Astrocyte (in vitro differentiated cells and primary cell): ENCODE results near the gene PDHA1. TPM values are rescaled to one million over a fixed set of nuclear protein-coding genes. Genes with fewer than 3 reads are reported as not detected.

Experiments
- DNase-seq: peaks from one replicate; pipeline ENCODE4 v3.0.0-alpha.2; 2010; ENCODE audit warnings: low read depth
- FAIRE-seq: peaks from 2 replicates; lab custom pipeline; 2011; peaks lifted over from hg19 to GRCh38; lab: Jason Lieb, UNC
- H2AFZ ChIP-seq: 2 replicates; pipeline ENCODE4 v1.6.0; 2012; ENCODE audit warnings: low read depth, low read length, inconsistent platforms
- H3K27ac ChIP-seq: 2 replicates; pipeline ENCODE4 v1.5.1; 2011; ENCODE audit warnings: low read depth, low read length, inconsistent platforms
- H3K27me3 ChIP-seq: 2 replicates; pipeline ENCODE4 v1.6.0; 2011; ENCODE audit warnings: low read length, inconsistent platforms; ENCODE audit not compliant: insufficient read depth
- H3K36me3 ChIP-seq: 2 replicates; pipeline ENCODE4 v1.5.1; 2011; ENCODE audit warnings: low read length, inconsistent platforms; ENCODE audit not compliant: insufficient read depth
- H3K4me1 ChIP-seq: 2 replicates; pipeline ENCODE4 v1.5.1; 2011; ENCODE audit warnings: low read length, inconsistent platforms; ENCODE audit not compliant: insufficient read depth
- H3K4me2 ChIP-seq: 2 replicates; pipeline ENCODE4 v1.6.0; 2012; ENCODE audit warnings: low read length, inconsistent platforms
- H3K4me3 ChIP-seq: 2 replicates; pipeline ENCODE4 v1.5.1; 2011; ENCODE audit warnings: low read depth, mild to moderate bottlenecking, low read length, inconsistent platforms; ENCODE audit not compliant: insufficient read depth
- H3K79me2 ChIP-seq: 2 replicates; pipeline ENCODE4 v1.6.0; 2012; ENCODE audit warnings: mild to moderate bottlenecking, low read length, inconsistent platforms; ENCODE audit not compliant: insufficient read depth
- H3K9ac ChIP-seq: 2 replicates; pipeline ENCODE4 v1.6.0; 2012; ENCODE audit warnings: mild to moderate bottlenecking, low read length, inconsistent platforms
- H3K9me3 ChIP-seq: 2 replicates; pipeline ENCODE4 v1.5.1; 2012; ENCODE audit warnings: low read depth, mild to moderate bottlenecking, low read length, inconsistent platforms; ENCODE audit not compliant: insufficient read depth
- H4K20me1 ChIP-seq: 2 replicates; pipeline ENCODE4 v1.6.0; 2012; ENCODE audit warnings: low read length, inconsistent platforms; ENCODE audit not compliant: insufficient read depth
- H3K27ac Mint-ChIP-seq: one replicate; pipeline ENCODE4 v1.8.0; 2021; ENCODE audit warnings: mild to moderate bottlenecking, mixed read lengths; ENCODE audit not compliant: unreplicated experiment
- H3K27me3 Mint-ChIP-seq: one replicate; pipeline ENCODE4 v1.8.0; 2021; ENCODE audit warnings: low read depth, mixed read lengths; ENCODE audit not compliant: unreplicated experiment
- H3K36me3 Mint-ChIP-seq: one replicate; pipeline ENCODE4 v1.8.0; 2021; ENCODE audit warnings: low read depth, mixed read lengths; ENCODE audit not compliant: unreplicated experiment
- H3K4me1 Mint-ChIP-seq: one replicate; pipeline ENCODE4 v1.8.0; 2021; ENCODE audit warnings: low read depth, mixed read lengths; ENCODE audit not compliant: unreplicated experiment
- H3K4me3 Mint-ChIP-seq: one replicate; pipeline ENCODE4 v1.8.0; 2021; ENCODE audit warnings: mild to moderate bottlenecking, moderate library complexity, mixed read lengths; ENCODE audit not compliant: unreplicated experiment
- H3K9me3 Mint-ChIP-seq: one replicate; pipeline ENCODE4 v1.8.0; 2021; ENCODE audit warnings: mild to moderate bottlenecking, mixed read lengths; ENCODE audit not compliant: unreplicated experiment
- EZH2 ChIP-seq: IDR thresholded peaks from 2 replicates; pipeline ENCODE4 v1.6.1; 2012; ENCODE audit warnings: mild to moderate bottlenecking, low read length, inconsistent platforms; ENCODE audit not compliant: insufficient read depth
- total RNA-seq: library from RNA; stranded (reverse); gene quantifications from 2 replicates; pipeline ENCODE4 v1.2.1, GENCODE V29; 2021
- TF ChIP-seq, protein P1 (sequence below): IDR thresholded peaks from 2 replicates; pipeline ENCODE4 v1.5.1; 2011; ENCODE audit warnings: low read depth, mild to moderate bottlenecking, inconsistent platforms, low read length, moderate library complexity; ENCODE audit not compliant: insufficient read depth

The PDHA1 gene
- total RNA-seq, 1 donor from 2014 or later = 163 TPM

DNA sequence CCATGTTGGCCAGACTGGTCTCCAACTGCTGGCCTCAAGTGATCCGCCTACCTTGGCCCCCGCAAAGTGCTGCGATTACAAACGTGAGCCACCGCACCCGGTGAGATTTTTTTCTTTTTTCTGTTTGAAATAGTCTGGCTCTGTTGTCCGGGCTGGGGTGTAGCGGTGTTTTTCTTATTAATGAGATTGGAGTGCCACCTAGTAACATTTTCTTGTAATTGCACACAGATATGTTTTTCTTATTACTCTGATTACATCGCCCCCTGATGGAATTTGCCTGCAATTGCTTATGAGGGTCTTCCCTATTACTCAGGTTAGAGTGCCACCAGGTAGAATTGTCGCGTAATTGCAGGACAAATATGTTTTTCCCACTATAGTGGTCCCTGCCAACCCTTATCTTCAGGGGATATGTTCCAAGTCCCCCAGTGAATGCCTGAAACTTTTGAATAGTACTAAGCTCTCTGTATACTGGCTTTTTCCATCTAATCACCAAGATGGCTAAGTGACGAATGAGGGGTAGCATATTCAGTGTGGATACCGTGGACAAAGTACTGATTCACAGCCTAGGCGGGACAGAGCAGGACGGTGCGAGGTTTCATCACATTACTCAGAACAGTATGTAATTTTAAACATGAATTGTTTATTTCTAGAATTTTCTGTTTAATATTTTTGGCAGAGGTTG is 8.6 kb upstream of the PDHA1 start:
- DNase-seq = no peak
- H3K36me3 Mint-ChIP-seq = no peaks in the 10 kb centered on the region
- H2AFZ ChIP-seq = no peak overlapping the region

DNA sequence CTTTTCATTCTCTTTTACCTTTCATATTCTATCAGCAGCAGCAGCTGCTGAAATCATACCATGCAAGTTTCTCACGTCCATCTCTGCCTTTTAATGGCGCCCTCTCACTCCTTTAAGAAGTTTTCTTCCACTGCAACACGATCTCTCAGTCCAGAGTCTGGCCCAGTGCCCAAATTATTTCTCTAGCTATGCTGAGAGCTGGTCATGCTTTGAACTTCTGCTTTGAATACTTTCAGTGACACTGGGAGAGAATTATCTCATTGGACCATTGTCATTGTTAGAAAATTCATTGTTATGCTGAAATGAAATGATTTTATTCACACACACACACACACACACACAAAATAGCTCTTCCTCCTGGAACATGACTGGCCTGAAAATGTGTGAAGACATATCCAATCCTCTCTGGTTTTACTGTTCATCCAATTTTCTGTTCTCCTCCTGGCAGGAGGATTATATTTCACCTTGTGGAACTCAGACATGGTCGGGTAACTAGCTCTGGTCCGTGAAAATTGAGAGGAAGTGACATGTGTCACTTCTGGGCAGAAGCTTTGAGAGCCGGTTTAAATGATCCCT is 1.3 kb upstream of the PDHA1 start:
- H3K36me3 Mint-ChIP-seq = no peaks in the 10 kb centered on the region
- H3K4me1 Mint-ChIP-seq = peaks cover 6% of the 10 kb centered on the region
- H3K9me3 ChIP-seq = no peaks in the 10 kb centered on the region
- H3K79me2 ChIP-seq = peaks cover 36% of the 10 kb centered on the region
- H3K4me2 ChIP-seq = peak overlapping the region; percentile 83
- no peaks in the 10 kb centered on the region for H3K9me3 Mint-ChIP-seq
- no peaks in the 10 kb centered on the region for H3K27me3 ChIP-seq
- no peak overlapping the region for H3K27ac ChIP-seq
- DNase-seq (no peak), FAIRE-seq (peak; percentile 78)
- no peaks in the 10 kb centered on the region for H3K36me3 ChIP-seq
- H3K4me3 Mint-ChIP-seq = no peak overlapping the region
- TF ChIP-seq, protein P1, sequence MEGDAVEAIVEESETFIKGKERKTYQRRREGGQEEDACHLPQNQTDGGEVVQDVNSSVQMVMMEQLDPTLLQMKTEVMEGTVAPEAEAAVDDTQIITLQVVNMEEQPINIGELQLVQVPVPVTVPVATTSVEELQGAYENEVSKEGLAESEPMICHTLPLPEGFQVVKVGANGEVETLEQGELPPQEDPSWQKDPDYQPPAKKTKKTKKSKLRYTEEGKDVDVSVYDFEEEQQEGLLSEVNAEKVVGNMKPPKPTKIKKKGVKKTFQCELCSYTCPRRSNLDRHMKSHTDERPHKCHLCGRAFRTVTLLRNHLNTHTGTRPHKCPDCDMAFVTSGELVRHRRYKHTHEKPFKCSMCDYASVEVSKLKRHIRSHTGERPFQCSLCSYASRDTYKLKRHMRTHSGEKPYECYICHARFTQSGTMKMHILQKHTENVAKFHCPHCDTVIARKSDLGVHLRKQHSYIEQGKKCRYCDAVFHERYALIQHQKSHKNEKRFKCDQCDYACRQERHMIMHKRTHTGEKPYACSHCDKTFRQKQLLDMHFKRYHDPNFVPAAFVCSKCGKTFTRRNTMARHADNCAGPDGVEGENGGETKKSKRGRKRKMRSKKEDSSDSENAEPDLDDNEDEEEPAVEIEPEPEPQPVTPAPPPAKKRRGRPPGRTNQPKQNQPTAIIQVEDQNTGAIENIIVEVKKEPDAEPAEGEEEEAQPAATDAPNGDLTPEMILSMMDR = no peak
- TF ChIP-seq EZH2 = no peak
- no peak overlapping the region for H3K27ac Mint-ChIP-seq
- H3K27me3 Mint-ChIP-seq = no peaks in the 10 kb centered on the region
- peaks cover 16% of the 10 kb centered on the region for H4K20me1 ChIP-seq
- peaks cover 3% of the 10 kb centered on the region for H3K4me1 ChIP-seq
- peak overlapping the region; percentile 79 for H2AFZ ChIP-seq
- no peak overlapping the region for H3K9ac ChIP-seq
- no peak overlapping the region for H3K4me3 ChIP-seq

More for the DNA sequence above, 8.6 kb upstream of the PDHA1 start:
- TF ChIP-seq, protein P1 = peak; percentile 28
- TF ChIP-seq EZH2 = no peak
- Mint-ChIP-seq H3K9me3 (no peaks in the 10 kb centered on the region), H3K4me1 (no peaks in the 10 kb centered on the region), H3K4me3 (no peak overlapping the region), H3K27me3 (no peaks in the 10 kb centered on the region), H3K27ac (no peak overlapping the region)
- no peaks in the 10 kb centered on the region for H3K9me3 ChIP-seq
- H3K4me1 ChIP-seq = no peaks in the 10 kb centered on the region
- H3K9ac ChIP-seq = no peak overlapping the region
- H3K27me3 ChIP-seq = no peaks in the 10 kb centered on the region
- H3K4me2 ChIP-seq = no peak overlapping the region
- H3K79me2 ChIP-seq = no peaks in the 10 kb centered on the region
- no peaks in the 10 kb centered on the region for H3K36me3 ChIP-seq
- H4K20me1 ChIP-seq = no peaks in the 10 kb centered on the region
- no peak overlapping the region for H3K4me3 ChIP-seq
- H3K27ac ChIP-seq = no peak overlapping the region
- no peak for FAIRE-seq

DNA sequence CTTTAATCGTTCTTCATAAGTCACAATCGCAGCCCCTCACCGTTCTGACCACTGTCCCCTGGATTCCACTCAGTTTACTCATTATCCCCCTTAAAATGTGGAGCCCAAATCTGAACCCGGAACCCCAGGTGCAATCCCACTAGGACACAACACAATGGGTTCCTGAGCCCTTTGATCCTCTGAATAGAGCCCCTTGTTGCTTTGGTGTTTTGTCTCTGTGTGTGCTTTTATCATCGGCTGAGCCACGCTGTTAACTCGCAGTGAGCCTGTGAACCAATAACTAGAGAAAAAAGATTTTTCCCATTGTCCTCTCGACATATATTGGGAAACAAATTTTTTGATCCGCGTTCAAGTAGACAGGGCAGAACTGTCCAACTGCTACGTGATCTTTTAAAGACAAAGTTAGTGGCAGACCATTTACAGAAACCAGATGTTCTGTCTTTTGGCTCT is 617 bp upstream of the PDHA1 start:
- peak overlapping the region; percentile 87 for H3K4me3 Mint-ChIP-seq
- no peaks in the 10 kb centered on the region for H3K9me3 Mint-ChIP-seq
- peaks cover 6% of the 10 kb centered on the region for H3K4me1 Mint-ChIP-seq
- no peaks in the 10 kb centered on the region for H3K27me3 Mint-ChIP-seq
- FAIRE-seq (no peak), DNase-seq (no peak)
- H3K36me3 Mint-ChIP-seq = no peaks in the 10 kb centered on the region
- Histone ChIP-seq H2AFZ (peak overlapping the region; percentile 79), H3K9ac (peak overlapping the region; percentile 52), H3K27ac (peak overlapping the region; percentile 36), H3K4me1 (peaks cover 3% of the 10 kb centered on the region), H3K36me3 (no peaks in the 10 kb centered on the region), H4K20me1 (peaks cover 21% of the 10 kb centered on the region), H3K9me3 (no peaks in the 10 kb centered on the region), H3K79me2 (peaks cover 43% of the 10 kb centered on the region), H3K4me3 (peak overlapping the region; percentile 73), H3K27me3 (no peaks in the 10 kb centered on the region), H3K4me2 (peak overlapping the region; percentile 83)
- H3K27ac Mint-ChIP-seq = no peak overlapping the region
- TF ChIP-seq EZH2 = no peak
- TF ChIP-seq, protein P1 = no peak
